HepG2 (cell line): Measurements from ENCODE around the gene ADM. TPM values are rescaled to one million over a fixed set of nuclear protein-coding genes. Genes with fewer than 3 reads are reported as not detected.

Source experiments
- ARID5B ChIP-seq: IDR thresholded peaks from 2 replicates; pipeline ENCODE4 v1.4.0; 2020; ENCODE audit warnings: mild to moderate bottlenecking, missing genetic modification reagents
- BHLHE40 ChIP-seq: IDR thresholded peaks from 2 replicates; pipeline ENCODE4 v1.6.1; 2011; ENCODE audit warnings: low read length, improper control_type of control experiment
- DNMT1 ChIP-seq: sonication (generic); formaldehyde crosslinking; IDR thresholded peaks from 2 replicates; pipeline ENCODE4 v1.5.1; 2020; ENCODE audit warnings: mild to moderate bottlenecking, missing genetic modification reagents
- LRRFIP1 ChIP-seq: sonication (generic); formaldehyde crosslinking; conservative IDR thresholded peaks from 2 replicates; pipeline ENCODE4 v1.4.0; 2020; ENCODE audit warnings: missing genetic modification reagents
- MBD4 ChIP-seq: IDR thresholded peaks from 2 replicates; pipeline ENCODE4 v1.6.1; 2012; ENCODE audit warnings: low read length, inconsistent platforms, borderline replicate concordance
- MTA3 ChIP-seq: sonication (generic); formaldehyde crosslinking; IDR thresholded peaks from 2 replicates; pipeline ENCODE4 v1.4.0; 2020; ENCODE audit warnings: missing genetic modification reagents
- MXD4 ChIP-seq: IDR thresholded peaks from 2 replicates; pipeline ENCODE4 v1.6.1; 2016; ENCODE audit warnings: mild to moderate bottlenecking, missing biosample characterization, missing genetic modification reagents
- RBM39 ChIP-seq: fragments of 200-400 bp; formaldehyde crosslinking; IDR thresholded peaks from one replicate; pipeline ENCODE4 v1.6.1; 2018; ENCODE audit warnings: antibody characterized with exemption, mild to moderate bottlenecking, low read depth, low read length; ENCODE audit not compliant: poor library complexity, severe bottlenecking
- RXRA ChIP-seq: sonication (generic); formaldehyde crosslinking; IDR thresholded peaks from 2 replicates; pipeline ENCODE4 v1.5.1; 2020; ENCODE audit warnings: missing genetic modification reagents
- SKI ChIP-seq: fragments of 450-650 bp; IDR thresholded peaks from one replicate; pipeline ENCODE4 v1.6.1; 2018; ENCODE audit warnings: mild to moderate bottlenecking; ENCODE audit not compliant: partially characterized antibody
- TBP ChIP-seq: sonication (generic); formaldehyde crosslinking; IDR thresholded peaks from 2 replicates; pipeline ENCODE4 v1.5.0; 2020; ENCODE audit warnings: missing genetic modification reagents
- THAP9 ChIP-seq: sonication (generic); formaldehyde crosslinking; IDR thresholded peaks from 2 replicates; pipeline ENCODE4; 2020; ENCODE audit warnings: missing genetic modification reagents, mild to moderate bottlenecking, borderline replicate concordance
- THRA ChIP-seq: sonication (generic); formaldehyde crosslinking; IDR thresholded peaks from 2 replicates; pipeline ENCODE4 v1.4.0; 2020; ENCODE audit warnings: missing genetic modification reagents, borderline replicate concordance
- ZBTB34 ChIP-seq: sonication (generic); formaldehyde crosslinking; IDR thresholded peaks from 2 replicates; pipeline ENCODE4 v1.8.0; 2022; ENCODE audit warnings: mild to moderate bottlenecking, missing genetic modification reagents
- ZFP36L1 ChIP-seq: sonication (generic); formaldehyde crosslinking; IDR thresholded peaks from 2 replicates; pipeline ENCODE4 v1.8.0; 2022; ENCODE audit warnings: mild to moderate bottlenecking, missing genetic modification reagents, moderate library complexity
- ZNF274 ChIP-seq: sonication (generic); formaldehyde crosslinking; IDR thresholded peaks from 2 replicates; pipeline ENCODE4 v1.5.1; 2020; ENCODE audit warnings: mild to moderate bottlenecking, missing genetic modification reagents
- ZNF3 ChIP-seq: IDR thresholded peaks from 2 replicates; pipeline ENCODE4 v1.7.0; 2017; ENCODE audit warnings: inconsistent platforms
- ZNF607 ChIP-seq: sonication (generic); formaldehyde crosslinking; IDR thresholded peaks from 2 replicates; pipeline ENCODE4 v1.5.1; 2020; ENCODE audit warnings: missing genetic modification reagents, mild to moderate bottlenecking, borderline replicate concordance
- ZNF816 ChIP-seq: sonication (generic); formaldehyde crosslinking; IDR thresholded peaks from 2 replicates; pipeline ENCODE4 v1.8.0; 2022; ENCODE audit warnings: missing genetic modification reagents, mild to moderate bottlenecking, borderline replicate concordance
- polyA plus RNA-seq, 8 experiments: library from polyadenylated mRNA; depleted of rRNA in 3 of 8; stranded (reverse) in 7 of 8; unstranded in 1 of 8; fragments of >200 nt; fragmentation: Illumina TruSeq in 4 of 8; extraction: Trizol in 4 of 8; gene quantifications; 2 replicates each; pipeline versions ENCODE4 v1.2.1 to v1.2.3, GENCODE V29; 2011 to 2016; ENCODE audit warnings: low read depth in 4 of 8, missing spikeins in 1 of 8, mixed read lengths in 1 of 8; ENCODE audit not compliant: insufficient read depth in 1 of 8
- total RNA-seq, 5 experiments: library from RNA; depleted of rRNA; stranded (reverse); fragments of >200 nt; fragmentation: Illumina TruSeq; extraction: Trizol; gene quantifications; 2 replicates each; pipeline ENCODE4 v1.2.3, GENCODE V29; 2016; ENCODE audit warnings: low read depth in 1 of 5

Gene ADM
- total and polyA plus RNA-seq, 2 of the 13 experiments (the other 11 are each of a cell fraction or from before 2014, with no cell fraction given), result 10.7 to 26.1 TPM

DNA sequence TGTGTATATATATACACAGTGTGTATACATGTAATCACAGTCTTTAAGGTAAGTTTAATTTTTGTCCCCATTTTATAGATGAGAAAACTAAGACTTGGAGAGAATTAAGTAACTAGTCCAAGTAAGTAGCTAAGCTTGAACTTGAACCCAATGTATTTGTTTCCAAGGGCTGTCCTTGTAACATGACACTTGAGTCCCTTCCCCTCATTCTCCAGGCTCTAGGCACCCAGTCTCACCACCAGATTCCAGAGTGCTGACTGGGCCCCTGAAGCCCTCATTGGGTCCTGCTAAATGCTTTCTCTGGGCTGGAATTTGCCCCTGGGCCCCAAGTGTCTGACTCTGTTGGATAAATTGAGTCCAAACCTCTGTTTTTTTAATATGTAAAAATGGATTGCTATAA lies 45.5 kb downstream of the ADM start (continued):
- TF ChIP-seq MXD4 (CRISPR knock-in tag) (no peak), THRA (0 out of 2 replicates have a peak, but pooled peaks have one; percentile 12), LRRFIP1 (CRISPR knock-in tag) (no peak), RXRA (no peak), THAP9 (CRISPR knock-in tag) (no peak), DNMT1 (CRISPR knock-in tag) (no peak), ZFP36L1 (CRISPR knock-in tag) (no peak), ZBTB34 (CRISPR knock-in tag) (no peak), ZNF607 (CRISPR knock-in tag) (no peak), MTA3 (CRISPR knock-in tag) (no peak), SKI (peak; percentile 88), MBD4 (no peak), ZNF274 (no peak), ZNF3 (CRISPR knock-in tag) (no peak), ZNF816 (CRISPR knock-in tag) (no peak), ARID5B (peak; percentile 68; the same call in 1 of the 2 replicates), TBP (no peak), BHLHE40 (no peak), RBM39 (no peak)
